Osteocyte (in vitro differentiated cells): ENCODE measurements around the gene EVC. TPM values are rescaled to one million over a fixed set of nuclear protein-coding genes. Genes with fewer than 3 reads are reported as not detected.
A peak's percentile ranks its signal among the peaks of the same experiment; 100 is the strongest.

Experiments used
- DNase-seq: peaks from one replicate; pipeline ENCODE4 v3.0.0; 2021; ENCODE audit warnings: mixed read lengths; ENCODE audit not compliant: unreplicated experiment; ENCODE audit errors: extremely low spot score
- H3K27ac Mint-ChIP-seq: one replicate; pipeline ENCODE4 v1.8.0; 2021; ENCODE audit warnings: mild to moderate bottlenecking, mixed read lengths; ENCODE audit not compliant: unreplicated experiment
- H3K27me3 Mint-ChIP-seq: one replicate; pipeline ENCODE4 v1.8.0; 2021; ENCODE audit warnings: mixed read lengths; ENCODE audit not compliant: unreplicated experiment
- H3K36me3 Mint-ChIP-seq: one replicate; pipeline ENCODE4 v1.8.0; 2021; ENCODE audit warnings: mixed read lengths; ENCODE audit not compliant: unreplicated experiment
- H3K4me1 Mint-ChIP-seq: one replicate; pipeline ENCODE4 v1.8.0; 2021; ENCODE audit warnings: mixed read lengths; ENCODE audit not compliant: unreplicated experiment
- H3K4me3 Mint-ChIP-seq: one replicate; pipeline ENCODE4 v1.8.0; 2021; ENCODE audit warnings: mild to moderate bottlenecking, moderate library complexity, mixed read lengths; ENCODE audit not compliant: unreplicated experiment
- H3K9me3 Mint-ChIP-seq: one replicate; pipeline ENCODE4 v1.8.0; 2021; ENCODE audit warnings: mixed read lengths; ENCODE audit not compliant: unreplicated experiment
- total RNA-seq: library from RNA; stranded (reverse); gene quantifications from 2 replicates; pipeline ENCODE4 v1.2.1, GENCODE V29; 2021
- TF ChIP-seq, protein P1 (sequence below): fragments of 200-600 bp; sonication (generic); IDR thresholded peaks from 2 replicates; pipeline ENCODE4 v1.5.0; 2021; ENCODE audit warnings: antibody characterized with exemption, mild to moderate bottlenecking, moderate library complexity

EVC gene
- total RNA-seq, 1 donor from 2014 or later = 41.6 TPM

DNA sequence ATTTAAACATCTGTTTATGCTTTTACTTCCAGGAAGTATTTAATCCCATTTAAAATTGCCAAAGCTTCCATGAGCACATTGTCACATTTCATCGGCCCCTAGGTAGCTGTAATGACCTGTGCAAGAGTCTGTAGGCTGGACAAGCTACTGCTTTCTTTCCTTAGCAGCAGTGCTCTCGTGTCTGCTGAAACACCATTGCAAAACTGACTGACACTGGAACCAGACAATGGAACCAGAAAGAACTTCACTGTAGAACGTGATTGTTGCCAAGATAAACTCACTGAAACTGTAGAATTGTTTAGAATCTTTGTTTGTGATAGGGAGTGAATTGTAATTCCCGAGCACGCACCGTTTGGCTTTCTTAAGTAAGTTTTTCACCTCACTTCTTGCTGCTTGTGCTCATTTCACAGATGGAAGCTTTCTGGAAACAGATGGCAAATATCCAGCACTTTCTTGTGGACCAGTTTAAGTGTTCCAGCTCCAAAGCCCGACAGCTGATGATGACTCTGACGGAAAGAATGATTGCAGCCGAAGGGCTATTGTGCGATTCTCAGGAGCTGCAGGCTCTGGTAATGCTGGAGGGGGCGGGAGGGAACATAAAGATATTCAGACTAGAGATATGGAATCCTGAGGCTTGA, 36.9 kb downstream of the EVC start:
- TF ChIP-seq, protein P1, sequence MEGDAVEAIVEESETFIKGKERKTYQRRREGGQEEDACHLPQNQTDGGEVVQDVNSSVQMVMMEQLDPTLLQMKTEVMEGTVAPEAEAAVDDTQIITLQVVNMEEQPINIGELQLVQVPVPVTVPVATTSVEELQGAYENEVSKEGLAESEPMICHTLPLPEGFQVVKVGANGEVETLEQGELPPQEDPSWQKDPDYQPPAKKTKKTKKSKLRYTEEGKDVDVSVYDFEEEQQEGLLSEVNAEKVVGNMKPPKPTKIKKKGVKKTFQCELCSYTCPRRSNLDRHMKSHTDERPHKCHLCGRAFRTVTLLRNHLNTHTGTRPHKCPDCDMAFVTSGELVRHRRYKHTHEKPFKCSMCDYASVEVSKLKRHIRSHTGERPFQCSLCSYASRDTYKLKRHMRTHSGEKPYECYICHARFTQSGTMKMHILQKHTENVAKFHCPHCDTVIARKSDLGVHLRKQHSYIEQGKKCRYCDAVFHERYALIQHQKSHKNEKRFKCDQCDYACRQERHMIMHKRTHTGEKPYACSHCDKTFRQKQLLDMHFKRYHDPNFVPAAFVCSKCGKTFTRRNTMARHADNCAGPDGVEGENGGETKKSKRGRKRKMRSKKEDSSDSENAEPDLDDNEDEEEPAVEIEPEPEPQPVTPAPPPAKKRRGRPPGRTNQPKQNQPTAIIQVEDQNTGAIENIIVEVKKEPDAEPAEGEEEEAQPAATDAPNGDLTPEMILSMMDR = no peak
- DNase-seq = peak; percentile 30
- peaks cover 53% of the 10 kb centered on the region for H3K4me1 Mint-ChIP-seq
- no peaks in the 10 kb centered on the region for H3K27me3 Mint-ChIP-seq
- peaks cover 36% of the 10 kb centered on the region for H3K36me3 Mint-ChIP-seq
- H3K4me3 Mint-ChIP-seq = no peak overlapping the region
- H3K27ac Mint-ChIP-seq = peak overlapping the region; percentile 74
- H3K9me3 Mint-ChIP-seq = no peaks in the 10 kb centered on the region

DNA sequence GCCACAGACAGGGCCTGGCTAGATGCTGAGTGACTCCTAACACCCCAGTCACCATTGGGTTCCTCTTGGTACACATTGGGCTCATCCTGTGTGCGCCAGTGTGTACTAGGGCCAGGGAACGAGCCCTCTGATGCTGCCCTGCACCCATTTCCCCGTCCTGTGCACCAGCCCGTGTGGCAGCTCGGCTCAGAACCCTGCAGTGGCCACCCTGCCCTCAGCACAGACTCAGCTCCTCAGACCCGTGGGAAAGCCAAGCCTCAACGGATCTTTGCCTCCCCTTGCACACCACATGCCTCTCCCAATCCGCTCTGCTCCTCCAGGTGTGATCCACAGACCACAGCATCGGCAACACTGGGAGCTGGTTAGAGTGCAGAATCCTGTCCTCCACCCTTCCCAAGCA, 38.6 kb downstream of the EVC start:
- Mint-ChIP-seq H3K9me3 (no peaks in the 10 kb centered on the region), H3K4me1 (peaks cover 64% of the 10 kb centered on the region), H3K27ac (no peak overlapping the region), H3K27me3 (no peaks in the 10 kb centered on the region), H3K4me3 (no peak overlapping the region), H3K36me3 (peaks cover 37% of the 10 kb centered on the region)
- DNase-seq = peak; percentile 78
- TF ChIP-seq, protein P1 = no peak

DNA sequence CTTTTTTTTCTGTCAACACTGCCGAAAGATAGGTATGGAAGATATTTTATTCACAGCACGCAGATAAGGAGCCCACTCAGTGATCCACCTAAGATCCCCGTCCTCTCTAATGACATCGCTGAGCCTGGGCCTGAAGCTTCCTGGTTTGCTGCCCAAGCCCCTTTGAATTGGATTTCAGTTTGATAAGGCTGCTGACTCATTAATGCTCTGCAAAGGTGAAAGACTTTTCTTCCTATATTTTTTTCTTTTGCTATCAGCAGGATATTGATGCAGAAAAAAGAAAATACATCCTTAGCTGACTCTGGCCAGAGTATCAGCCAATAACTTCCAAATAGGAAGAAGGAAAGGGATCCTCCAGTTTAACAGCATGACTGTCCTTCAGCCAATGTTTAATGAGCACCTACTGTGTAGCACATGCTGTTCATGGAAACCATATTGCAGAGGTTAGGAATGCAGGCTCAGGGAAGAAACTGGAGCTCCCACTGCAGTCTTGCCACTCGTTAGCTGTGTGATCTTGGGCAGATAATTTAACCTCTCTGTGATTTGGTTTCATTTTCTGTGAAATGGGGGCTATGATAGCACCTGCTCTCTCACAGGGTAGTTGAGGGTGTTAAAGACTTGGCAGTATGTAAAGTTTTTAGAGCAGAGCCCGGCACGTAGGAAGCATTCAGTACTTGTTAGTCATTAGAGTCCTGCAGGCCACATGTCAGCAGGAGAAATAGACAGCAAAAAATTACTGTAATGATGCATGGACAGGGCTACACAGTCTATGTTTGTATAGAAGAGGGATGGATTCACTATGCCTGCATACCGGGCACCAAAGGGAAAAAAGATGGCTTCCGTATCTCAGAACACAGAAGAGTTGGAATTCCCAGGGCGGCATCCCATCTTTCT, 39.3 kb downstream of the EVC start:
- H3K4me1 Mint-ChIP-seq = peaks cover 61% of the 10 kb centered on the region
- no peak overlapping the region for H3K4me3 Mint-ChIP-seq
- H3K27ac Mint-ChIP-seq = peak overlapping the region; percentile 21
- peak; percentile 32 for DNase-seq
- peaks cover 36% of the 10 kb centered on the region for H3K36me3 Mint-ChIP-seq
- TF ChIP-seq, protein P1 = no peak
- H3K9me3 Mint-ChIP-seq = no peaks in the 10 kb centered on the region
- no peaks in the 10 kb centered on the region for H3K27me3 Mint-ChIP-seq

DNA sequence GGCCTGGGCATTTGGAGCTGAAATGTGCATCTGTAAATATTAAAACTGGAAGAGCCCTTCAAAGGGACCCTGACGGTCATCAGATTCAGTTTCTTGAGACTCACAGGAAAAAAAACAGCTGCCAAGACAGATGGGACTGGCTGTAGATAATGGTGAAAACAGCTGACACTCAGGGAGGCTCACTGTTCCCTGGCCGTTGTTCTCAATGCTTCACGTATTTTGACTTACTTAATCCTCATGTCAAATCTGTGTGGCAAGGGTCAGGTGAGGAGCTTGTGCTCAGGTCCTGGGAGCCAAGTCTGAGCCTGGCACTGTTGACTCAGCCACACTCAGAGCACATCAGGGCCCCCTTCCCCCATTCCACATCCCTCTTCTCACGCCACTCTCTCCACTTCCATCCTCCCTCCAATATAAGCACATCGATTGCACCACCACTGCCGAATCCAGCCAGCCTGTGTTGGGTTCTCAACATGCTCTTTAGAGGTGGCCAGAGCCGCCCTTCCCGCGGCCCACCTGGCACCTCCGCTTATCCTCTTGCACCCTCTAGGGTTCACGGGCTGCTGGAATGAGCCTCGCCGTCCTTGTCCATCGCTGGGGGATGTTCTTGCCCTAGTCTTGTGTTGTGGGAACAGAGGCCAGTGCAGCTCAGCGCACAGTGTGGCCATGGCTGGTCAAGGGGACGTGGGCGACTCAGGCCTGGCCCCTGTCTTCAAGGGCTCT, 40.1 kb downstream of the EVC start:
- Mint-ChIP-seq H3K4me1 (peaks cover 58% of the 10 kb centered on the region), H3K27me3 (no peaks in the 10 kb centered on the region), H3K9me3 (no peaks in the 10 kb centered on the region), H3K4me3 (no peak overlapping the region), H3K27ac (peak overlapping the region; percentile 44), H3K36me3 (peaks cover 42% of the 10 kb centered on the region)
- TF ChIP-seq, protein P1 = no peak
- DNase-seq = peak; percentile 78
